NAMALWA (cell line): Measurements from ENCODE around the gene SLCO2B1.

Experiments
- DNase-seq: peaks from one replicate; pipeline ENCODE4 v3.0.0-alpha.2; 2015; ENCODE audit warnings: low spot score

Gene SLCO2B1

DNA sequence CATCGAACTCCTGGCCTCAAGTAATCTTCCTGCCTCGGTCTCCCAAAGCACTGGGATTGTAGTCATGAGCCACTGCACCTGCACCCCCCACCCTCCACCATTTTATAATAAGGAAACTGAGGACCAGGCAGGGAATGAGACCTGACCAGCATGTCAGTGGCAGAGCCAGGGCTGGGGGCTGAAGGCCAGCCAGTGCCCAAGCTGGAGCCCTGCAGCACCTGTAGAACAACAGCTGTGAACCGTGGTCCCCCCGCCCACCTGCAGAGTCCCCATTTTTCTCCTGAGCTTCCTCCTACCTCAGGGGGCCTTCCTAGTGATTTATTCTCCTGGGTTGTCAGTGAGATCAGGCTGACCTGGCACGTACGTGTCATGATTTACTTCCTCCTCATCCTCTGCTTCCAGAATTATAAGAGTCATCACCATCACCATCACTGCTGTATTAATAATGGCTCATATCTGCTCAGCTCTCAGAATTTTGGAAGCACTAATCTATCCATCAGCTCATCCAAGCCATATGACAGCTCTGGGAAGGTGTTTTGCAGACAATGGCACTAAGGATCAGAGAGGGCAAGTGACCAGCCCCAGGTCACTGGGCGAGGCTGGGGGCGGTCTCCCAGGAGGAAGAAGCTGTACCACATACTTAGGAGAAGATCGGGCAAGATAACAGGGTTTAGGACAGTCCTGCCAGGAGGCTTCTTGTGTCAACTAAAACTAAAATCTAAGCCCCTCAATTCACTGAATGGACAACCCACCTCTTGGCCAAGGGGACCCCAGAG, 5.5 kb upstream of the SLCO2B1 start:
- no peak for DNase-seq

DNA sequence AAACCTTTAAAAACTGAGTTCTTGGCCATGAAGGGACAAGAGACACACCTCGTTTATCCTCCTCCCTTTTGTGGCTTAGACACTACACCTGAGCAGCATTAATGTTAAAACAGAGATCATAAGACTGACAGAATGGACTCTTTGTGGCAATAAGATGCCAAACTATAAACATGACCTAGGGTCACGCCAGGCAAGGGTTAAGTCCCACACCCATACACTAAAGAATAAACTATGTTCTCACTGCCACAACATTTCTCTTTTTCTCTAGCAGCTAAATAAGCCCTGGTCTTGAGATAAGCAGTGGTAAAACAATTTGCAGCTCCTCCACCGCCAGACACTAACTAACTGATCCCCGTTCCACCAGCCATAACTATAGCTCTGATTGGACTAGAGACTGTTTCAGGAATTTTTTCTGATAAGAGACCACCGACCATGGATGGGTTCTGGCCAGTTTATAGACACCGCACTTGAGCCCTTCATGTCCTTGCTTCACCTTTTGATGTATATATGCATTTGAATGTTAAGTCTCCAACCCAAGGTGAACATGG, 4.9 kb upstream of the SLCO2B1 start:
- no peak for DNase-seq

DNA sequence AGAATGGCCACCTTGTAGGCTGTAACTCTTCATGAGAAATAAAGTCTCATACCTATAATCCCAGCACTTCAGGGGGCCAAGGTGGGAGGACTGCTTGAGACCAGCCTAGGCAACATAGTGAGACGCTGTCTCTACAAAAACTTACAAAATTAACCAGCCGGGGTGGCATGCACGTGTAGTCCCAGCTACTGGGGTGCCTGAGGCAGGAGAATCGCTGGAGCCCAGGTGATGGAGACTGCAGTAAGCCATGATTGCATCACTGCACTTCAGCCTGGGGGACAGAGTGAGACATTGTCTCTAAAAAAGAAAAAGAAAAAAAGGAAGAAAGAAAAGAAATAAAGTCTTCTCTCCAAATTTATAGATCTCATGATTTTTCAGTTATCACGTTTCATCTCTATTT, 4.2 kb upstream of the SLCO2B1 start:
- no peak for DNase-seq

DNA sequence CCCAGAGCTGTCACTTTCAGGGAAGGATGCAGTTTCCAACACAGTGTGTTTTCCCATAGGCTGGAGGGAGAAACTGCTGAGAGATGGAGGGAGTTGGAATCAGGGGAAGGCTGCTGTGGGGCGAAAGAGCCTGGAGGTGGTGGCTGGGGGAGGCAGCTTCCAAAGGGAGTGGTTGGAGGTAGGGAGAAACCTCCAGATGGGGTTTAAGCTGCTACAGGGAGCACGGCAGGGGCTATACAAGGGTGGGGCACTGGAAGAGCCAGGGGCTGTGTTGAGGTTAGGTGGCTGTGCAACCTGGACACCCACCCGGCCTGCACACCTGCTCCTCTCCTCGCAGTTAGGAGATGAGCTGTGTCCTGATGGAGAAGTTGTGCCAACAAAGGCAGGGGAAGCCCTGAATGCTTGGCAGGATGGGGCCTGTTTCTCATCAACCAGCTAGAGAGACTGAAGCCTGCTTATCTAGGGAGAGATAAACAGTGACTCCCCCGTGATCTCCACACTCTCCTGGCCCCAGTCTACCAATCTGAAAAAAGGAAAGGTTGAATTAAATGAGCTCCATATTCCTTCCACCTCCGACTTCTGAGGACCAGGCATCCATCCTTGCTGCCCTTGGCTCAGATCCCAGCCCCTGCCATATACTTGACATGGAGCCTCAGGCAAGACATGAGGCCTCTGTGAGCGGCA, 3.6 kb upstream of the SLCO2B1 start:
- DNase-seq: no peak

DNA sequence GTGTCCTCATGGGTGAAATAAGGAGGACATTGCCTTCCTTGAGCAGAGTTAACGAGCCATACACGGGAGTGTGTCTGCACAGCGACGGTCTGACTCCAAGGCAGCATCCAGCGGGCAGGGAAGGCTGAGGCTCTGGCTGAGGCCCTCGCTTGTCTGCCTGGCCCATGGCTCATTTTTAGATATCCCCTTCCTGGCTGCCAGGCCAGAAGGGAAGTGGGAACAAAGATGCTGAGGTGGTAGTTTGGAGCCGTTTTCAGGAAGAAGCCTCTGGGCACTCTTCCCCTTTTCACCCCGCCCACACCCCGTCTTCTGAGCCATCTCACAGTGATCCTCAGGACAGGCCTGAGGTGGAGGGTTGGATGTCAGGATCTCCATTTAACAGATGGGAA, 3.0 kb upstream of the SLCO2B1 start:
- no peak for DNase-seq

DNA sequence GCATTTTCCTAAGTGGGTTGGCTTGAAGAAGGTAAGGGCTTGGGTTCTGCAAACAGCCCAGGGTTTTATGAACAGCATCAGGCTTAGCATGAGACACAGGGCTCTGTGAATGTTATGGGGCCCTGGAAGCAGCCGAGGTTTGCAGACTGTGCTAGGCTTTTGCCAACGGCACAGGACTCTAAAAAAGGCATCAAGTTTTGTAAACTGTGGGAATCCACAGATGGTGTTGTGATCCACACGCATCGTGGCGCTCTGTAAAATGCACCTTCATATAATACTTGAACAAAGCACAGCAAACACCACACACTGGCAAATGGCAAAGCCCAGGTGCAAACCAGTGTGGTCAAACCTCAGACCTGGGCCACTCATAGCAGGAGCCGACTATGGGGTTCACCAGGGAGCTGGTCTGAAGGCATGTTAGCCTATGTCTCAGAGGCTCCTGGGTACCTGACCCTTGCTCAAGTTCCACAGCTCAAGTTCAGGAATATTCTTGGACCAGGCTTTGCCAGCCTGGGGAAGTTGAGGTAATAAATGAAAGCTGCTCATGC, 2.4 kb upstream of the SLCO2B1 start:
- no peak for DNase-seq

DNA sequence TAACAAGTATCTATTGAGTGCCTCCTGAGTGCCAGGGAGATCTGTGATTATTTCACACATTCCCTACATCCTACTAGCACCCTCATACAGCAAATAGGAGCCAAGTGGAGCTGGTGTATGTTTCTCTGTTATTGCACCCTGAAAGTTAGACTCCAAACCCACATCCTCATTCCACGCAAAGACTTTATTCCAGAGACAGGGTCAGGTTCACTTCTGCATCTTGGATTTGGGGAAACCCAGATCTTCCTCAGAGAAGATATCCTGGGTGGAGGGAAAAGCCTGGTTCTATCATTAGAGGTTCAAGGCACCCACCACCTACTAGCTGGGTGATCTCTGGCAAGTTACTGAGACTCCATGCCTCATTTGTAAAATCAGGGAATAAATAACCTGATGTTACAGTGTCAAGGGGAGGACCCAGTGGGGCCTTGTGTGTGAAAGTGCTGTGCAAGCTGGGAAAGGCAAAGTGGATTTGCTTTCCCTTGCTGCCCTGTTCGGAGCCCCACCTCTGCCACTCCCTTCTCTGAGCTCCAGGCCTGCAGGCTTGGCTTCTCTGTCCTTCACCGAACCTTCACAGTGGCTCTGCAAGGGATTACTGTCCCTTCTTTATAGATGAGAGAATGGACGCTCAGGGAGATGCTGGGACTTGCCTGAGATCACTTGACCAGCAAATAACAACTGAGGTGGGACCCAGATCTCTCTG, 991 bp upstream of the SLCO2B1 start:
- no peak for DNase-seq

DNA sequence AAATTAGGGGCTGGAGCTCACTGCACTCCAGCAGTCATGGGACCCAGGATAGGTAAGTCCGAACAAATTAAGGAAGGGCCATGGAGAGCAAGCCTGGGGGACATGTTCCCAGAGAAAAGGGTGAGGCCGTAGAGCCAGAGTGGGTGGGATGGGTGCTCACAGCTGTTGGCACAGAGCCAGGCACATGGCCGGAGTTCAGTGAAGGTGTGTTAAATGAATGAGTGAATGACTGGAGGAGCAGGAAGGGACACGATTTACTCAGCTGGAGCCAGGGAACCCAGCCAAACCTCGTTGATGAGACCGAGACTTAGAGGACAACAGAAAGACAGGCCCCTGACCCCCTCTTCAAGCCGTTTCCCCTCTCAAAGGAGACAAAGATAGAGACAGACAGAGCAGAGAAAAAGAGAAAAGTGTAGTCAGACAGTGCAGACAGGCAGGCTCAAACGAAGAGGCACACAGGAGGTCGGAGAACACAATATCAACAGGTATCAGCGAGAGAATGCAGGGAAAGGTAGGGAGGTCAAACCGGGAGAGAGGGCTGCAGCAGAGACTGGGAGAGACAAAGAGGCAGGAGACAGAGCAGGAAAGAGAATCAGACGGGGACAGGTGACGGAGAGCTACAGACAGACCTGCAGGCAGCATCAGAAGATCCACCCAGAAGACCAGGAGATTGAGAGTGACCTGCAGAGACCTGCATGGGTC, 590 bp downstream of the SLCO2B1 start:
- DNase-seq: no peak

DNA sequence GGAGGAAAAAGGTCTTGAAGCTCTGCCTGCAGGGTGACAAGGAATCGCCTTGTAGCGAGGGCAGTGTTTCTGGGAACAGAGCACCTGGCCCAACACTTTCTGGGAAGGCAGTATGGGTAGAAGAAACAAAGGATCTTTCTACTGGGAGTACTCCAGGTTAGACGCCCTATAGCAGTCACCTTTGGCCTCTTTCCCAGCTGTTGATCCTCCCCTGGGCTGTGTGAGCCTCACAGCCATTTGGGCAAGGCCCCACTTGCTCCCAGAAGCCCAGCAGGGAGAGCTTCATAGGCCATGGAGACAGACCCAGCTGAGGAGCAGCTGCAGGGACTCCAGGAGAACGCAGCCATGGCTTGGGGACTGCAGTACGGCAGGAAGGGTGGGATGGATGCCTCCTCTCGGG, 1.2 kb downstream of the SLCO2B1 start:
- DNase-seq: no peak

DNA sequence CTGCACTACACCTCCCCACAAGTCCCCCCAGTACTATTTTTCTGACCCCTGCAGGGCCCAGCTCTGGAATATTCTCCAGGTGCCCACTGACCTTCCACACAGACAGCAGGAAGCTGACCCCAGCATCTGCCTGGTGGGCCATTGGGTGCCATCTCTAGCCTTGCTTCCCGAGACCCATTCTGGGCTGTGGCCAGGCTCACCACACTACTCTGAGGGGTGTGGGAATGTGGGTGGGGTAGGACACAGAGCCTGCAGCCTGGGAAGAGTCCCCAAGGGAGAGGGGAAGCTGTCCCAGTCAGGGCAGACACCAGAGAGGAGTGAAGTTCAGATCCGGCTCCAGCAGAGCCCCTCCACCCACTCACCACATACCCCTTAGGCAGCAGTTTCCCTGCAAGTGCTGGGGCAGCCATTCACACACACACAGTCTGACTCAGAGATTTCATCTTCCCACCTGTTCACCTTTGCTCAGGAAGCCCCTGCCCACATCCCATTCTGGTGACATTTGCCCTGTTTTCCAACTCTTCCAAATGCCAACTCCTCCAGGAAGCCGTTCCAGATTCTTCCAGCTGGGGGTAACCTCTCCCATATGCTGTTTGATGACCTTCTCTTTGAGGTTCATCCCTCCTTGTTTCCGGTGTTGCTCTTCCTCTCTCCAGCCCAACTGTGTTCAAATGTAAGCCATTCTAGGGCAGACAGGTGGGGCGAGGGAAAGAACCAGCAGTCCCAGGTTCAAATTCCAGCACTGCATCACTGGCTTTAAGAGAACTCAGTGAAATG, 1.9 kb downstream of the SLCO2B1 start:
- no peak for DNase-seq

DNA sequence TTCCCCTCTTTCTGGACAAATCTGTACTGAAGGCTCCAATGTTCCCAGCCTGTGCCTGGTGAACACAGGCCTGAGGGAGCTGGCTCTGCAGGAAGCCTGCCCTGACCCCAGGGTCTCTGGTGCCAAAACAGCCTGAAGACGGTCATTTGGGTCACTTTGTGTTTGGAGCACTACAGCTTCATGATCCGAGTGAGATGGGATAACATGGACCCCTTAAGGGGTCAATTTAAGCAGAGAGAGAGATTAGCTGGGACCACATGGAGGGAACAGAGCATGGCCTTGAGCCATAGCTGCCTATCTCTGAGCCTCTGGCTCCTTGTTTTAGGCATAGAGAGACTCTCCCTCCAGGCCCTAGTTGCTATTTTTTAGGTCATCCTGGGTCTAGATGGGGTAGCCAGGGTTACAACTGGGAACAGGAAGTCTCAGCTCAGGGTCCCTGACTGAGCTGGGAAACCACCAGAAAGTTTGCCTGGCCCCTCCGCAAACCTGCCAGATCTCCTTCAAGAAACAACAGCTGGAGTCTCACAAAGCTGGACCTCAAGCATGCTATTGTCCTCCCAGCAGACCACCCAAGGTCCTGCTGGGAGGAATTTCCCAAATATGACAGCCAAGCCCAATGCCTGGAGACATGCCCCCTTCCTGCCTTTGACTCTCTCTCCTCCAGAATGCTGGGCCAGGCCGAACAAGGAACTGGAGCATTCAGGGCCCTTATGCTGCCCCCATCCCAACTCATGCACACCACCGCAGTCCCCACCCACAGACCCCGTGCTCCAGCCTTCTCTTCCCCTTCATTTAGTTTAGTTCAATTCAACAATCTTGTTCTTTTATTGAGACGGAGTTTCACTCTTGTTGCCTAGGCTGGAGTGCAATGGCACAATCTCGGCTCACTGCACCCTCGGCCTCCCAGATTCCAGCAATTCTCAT, 4.0 kb downstream of the SLCO2B1 start:
- no peak for DNase-seq

DNA sequence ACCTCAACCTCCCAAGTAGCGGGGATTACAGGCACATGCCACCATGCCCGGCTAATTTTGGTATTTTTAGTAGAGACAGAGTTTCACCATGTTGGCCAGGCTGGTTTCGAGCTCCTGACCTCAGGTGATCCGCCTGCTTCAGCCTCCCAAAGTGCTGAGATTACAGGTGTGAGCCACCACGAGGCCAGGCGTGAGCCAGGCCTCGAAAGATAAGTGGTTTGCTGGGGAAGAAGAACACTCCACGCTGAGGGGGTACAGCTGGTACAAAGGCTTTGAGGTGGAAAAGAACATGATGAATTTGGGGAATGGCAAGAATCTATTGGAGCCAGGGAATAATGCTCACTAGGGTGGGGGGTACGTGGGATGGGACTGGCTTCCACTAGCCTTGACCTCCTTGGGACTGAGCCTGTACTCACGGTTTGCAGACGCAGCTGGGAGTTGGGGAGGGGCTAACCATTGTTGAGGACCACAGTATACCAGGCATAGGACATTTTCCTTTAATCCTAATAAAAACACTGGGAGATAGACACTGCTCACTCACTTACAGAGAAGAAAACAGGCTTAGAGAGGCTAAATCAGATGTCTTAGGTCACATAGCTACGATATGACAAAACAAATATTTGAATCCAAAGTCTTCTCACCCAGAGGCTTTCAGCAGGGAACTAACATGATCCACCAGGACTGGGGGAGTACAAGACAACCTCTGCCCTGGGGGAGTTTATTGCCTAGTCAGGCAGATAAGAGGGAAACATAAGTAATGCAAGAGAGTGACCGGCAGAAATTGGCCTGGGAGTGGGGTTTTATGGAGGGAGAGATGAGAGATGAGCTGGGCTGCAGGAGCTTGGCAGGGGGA, 4.9 kb downstream of the SLCO2B1 start:
- no peak for DNase-seq

DNA sequence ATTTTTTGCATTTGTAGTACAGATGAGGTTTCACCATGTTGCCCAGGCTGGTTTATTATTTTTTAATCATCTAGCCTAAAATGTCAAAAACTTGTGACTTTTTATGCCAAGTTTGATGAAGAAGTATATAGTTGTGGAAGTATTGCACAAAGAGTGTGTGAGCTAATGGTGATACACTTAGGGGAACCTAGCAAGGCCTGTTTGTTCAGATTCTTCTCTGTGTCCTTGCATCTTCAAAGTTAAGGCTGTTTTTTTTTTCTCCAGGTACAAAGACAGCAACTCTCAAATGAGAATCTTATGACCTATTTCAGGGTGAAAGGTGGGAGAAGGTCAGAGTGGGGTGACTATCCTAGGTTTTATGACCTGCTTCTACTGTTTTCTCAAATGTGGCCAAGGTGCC, 7.3 kb downstream of the SLCO2B1 start:
- DNase-seq: no peak

DNA sequence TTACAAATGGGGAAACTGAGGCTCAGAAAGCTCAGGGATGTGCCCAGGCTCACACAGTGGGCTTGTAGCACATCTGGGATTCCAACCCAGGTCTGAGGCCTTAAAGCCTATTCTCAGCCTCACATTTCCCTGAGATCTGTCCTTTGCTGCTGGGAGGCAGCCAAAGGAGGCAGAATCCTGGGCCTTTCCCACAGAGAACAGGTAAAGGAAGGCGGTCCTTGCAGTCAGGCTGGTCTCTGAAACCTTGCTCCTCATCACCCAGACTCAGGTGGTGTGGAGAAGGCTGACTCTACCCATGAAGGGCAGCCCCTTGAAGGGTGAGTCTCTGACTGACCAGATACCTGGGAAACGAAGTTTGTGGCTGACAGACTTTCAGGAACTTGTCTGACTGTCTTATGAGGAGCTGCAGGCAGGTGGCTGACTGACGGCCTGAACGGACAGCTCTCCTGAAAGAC, 7.8 kb downstream of the SLCO2B1 start:
- no peak for DNase-seq

DNA sequence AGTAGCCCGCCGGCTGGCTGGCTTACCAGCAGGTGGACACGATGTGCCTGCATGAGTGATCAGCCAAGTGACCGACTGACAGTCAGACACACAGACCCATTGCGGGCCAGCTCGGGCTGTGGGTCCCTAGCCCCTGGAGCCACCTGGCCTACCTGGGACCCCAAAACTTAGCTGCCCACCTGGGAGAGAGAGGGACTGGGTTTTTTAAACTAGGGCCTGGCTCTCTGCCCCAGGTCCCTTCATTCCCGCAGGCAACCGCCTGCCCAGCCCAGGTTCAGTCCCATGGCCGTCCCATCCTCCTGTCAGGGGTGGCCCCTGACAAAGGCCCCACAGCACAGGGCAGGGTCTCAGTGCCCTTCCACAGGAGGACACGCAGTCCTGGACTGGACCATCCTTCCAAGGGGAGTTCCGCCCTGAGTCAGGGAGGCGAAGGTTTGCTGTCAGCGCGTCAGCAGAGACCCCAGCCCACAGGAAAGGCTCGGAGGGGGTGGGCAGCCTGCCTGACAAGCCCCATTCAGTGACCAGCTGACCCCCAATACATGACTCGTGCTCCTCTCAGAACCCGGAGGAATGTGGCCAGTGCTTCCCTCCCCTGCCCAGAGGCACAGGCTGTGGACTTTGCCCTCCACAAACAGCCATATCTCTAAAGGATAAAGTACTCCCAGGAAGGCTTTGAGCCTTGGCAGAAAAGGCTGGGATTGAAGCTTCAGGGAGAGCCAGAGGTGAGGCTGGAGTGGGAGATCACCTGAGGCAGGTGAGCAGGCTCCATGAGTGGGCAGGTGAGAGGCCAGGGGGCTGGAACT, 8.4 kb downstream of the SLCO2B1 start:
- no peak for DNase-seq

DNA sequence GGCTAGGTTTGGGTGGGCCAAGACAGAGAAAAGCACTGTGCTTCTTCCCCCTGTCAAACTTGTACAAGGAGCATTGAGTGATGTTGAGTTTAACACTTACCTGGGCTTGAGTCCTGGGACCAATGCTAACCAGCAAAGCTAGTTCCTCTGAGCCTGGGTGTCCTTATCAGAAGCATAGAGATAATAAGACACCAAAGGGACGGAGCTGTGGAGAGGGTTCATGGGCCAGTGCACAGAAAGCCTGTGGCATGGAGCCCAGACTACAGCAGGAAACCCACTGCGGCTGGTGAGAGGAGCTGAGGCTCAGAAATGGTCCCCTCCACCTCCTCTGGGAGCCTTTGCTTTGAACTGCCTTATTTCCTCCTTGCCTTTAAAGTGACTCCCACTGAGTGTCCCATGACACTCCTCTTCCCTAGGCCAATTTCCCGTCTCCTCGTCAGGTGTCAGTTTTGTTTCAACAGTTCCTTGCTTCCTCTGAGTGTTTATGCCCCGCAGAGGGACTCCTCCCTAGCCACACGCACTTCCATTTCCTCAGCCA, 9.4 kb downstream of the SLCO2B1 start:
- DNase-seq: no peak

DNA sequence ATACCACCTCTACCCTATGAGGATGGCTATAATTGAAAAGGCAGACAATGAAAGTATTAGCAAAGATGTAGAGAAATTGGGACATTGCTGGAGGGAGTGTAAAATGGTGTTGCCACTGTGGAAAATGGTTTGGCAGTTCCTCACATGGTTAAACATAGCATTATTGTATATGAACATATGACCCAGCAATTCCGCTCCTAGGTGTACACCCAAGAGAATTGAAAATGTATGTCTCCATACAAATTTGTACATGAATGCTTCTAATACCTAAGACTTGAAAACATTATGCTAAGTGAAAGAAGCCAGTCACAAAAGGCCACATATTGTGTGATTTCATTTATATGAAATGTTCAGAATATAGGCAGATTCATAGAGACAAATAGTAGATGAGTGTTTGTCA, 10.0 kb downstream of the SLCO2B1 start:
- no peak for DNase-seq

DNA sequence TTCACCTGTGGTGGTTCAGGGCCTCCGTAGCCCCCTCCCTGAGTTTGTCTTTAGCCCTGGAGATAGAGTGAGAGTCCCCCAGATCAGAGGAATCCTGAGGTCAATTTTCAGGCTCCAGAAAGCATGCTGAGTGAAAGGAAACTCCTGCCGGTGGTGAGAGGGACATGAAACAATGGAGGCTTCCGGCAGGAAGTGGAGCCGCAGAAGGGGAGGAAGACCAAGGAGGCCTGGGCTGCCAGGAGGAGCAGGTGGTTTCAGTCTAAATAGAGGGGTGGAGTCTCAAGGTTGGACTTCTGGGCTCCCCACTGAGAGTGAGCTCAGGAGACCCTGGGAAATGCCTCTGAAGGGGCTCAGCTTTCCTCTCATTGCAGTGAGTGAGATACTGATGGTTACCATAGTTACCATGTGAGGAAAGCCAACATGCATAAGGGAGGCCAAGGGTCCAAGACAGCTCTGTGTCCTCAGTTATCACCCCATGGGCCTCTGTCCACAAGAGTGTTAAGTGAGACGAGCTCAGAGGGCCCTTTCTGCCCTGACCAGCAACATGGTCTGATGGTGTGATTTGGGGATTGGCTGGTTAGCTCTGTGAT, 10.7 kb downstream of the SLCO2B1 start:
- DNase-seq: no peak
